ENCODE data around the gene SNN.

SNN gene

DNA sequence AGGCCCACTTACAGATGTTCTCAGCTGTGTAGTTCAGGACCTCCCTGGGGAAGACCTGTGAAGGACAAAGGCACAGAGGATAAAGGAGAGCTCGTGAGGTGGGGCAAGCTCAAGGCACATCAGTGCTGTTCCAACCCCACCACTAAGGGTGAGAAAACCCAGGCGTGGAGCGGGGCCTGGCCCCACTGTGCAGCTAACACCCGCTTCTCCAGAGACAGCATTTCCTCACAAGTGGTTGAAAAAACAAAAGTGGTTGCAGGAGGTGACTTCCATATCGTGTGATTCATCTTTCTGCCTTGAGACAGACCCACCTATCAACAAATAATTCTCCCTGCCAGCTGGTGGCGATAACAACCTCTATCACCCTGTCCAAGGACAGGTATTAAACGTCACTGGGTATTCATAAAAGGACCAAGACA lies 30.0 kb downstream of the SNN start:
- Histone ChIP-seq H3K4me3 (ENCODE audit: low read depth, low read length) (no peak overlapping the region), H3K79me2 (peaks cover 21% of the 10 kb centered on the region), H3K9me3 (ENCODE audit: control insufficient read depth, low read length) (no peaks in the 10 kb centered on the region), H3K4me1 (peaks cover 10% of the 10 kb centered on the region), H3K9ac (no peak overlapping the region), H3K4me2 (ENCODE audit: low read length) (peak overlapping the region; percentile 34), H3K36me3 (ENCODE audit: control insufficient read depth, insufficient read depth, low read length) (no peaks in the 10 kb centered on the region), H2AFZ (peak overlapping the region; percentile 52), H3K27ac (peak overlapping the region; percentile 39), H3K27me3 (ENCODE audit: control insufficient read depth, insufficient read depth, low read length) (no peaks in the 10 kb centered on the region)
- TF ChIP-seq, protein P1, sequence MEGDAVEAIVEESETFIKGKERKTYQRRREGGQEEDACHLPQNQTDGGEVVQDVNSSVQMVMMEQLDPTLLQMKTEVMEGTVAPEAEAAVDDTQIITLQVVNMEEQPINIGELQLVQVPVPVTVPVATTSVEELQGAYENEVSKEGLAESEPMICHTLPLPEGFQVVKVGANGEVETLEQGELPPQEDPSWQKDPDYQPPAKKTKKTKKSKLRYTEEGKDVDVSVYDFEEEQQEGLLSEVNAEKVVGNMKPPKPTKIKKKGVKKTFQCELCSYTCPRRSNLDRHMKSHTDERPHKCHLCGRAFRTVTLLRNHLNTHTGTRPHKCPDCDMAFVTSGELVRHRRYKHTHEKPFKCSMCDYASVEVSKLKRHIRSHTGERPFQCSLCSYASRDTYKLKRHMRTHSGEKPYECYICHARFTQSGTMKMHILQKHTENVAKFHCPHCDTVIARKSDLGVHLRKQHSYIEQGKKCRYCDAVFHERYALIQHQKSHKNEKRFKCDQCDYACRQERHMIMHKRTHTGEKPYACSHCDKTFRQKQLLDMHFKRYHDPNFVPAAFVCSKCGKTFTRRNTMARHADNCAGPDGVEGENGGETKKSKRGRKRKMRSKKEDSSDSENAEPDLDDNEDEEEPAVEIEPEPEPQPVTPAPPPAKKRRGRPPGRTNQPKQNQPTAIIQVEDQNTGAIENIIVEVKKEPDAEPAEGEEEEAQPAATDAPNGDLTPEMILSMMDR (IDR thresholded peaks at IDR 0.05): no peak

DNA sequence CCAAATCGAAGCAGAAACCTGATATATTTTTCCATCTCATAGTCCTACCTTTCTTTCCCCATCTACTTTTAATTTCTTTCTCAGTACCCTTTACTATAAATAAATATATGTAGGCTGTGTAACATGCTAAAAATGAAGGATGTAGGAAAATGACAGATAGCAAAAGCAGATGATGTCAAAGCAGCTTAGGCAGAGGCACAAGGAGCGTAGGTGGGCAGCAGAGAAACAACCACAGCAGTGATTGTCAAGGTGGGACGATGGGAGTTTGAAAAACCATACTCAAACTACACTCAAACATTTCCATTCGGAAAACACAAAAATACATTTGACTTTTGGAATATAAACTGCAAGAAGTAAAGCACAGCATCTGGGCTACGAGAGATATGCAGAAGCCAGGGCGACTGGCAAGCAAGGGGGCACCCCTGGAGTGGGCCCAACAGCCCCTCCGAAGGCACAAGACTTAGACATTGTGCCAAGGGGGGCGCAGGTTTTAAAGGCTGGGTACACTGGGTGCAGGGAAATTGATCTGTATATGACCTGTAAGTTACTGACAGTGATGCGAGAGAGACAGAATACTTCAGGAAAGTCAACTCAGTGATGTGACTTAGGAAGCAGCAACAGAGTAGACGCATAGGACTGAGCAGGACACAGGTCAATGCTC lies 31.1 kb downstream of the SNN start:
- Histone ChIP-seq H3K79me2 (peaks cover 21% of the 10 kb centered on the region), H2AFZ (no peak overlapping the region), H3K4me1 (peaks cover 10% of the 10 kb centered on the region), H3K9ac (no peak overlapping the region), H3K4me2 (ENCODE audit: low read length) (no peak overlapping the region), H3K36me3 (ENCODE audit: control insufficient read depth, insufficient read depth, low read length) (no peaks in the 10 kb centered on the region), H3K4me3 (ENCODE audit: low read depth, low read length) (no peak overlapping the region), H3K27me3 (ENCODE audit: control insufficient read depth, insufficient read depth, low read length) (no peaks in the 10 kb centered on the region), H3K27ac (no peak overlapping the region), H3K9me3 (ENCODE audit: control insufficient read depth, low read length) (no peaks in the 10 kb centered on the region)
- TF ChIP-seq, protein P1 (IDR thresholded peaks at IDR 0.05): no peak

DNA sequence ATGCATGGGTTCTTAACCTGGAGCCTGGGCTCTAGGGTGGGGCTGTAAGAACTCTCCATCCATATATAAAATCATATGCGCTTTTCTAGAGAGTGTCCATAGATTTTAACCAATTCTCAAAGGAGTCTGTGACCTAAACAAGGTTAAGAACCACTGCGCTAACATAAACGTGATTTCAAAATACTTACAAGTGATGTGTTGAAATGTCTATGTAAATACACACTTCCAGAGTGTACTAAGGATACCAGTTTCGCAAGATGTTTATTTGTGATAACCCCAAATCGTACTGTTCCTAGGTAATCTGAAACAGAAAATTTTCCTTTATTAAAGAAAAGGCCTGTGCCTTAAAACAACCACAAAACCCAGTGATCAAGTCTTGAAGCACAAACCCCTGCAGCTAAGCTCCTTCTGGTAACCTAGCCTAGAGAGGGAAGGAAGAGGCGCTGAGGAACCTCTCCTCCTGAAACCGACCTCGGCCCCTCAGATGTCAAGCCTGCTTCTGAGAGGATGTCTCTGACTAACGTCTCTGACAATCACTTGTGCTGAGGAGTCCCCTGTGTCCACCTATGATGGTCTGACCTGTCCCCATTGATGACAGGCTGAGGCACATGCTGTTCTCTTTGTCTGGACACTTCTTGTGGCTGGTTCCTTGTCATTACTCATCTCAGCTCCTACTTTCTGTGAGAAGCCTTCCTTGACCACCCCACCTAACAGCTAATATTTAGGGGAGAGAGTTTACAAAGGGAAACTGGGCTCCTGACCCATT lies 32.2 kb downstream of the SNN start:
- H3K9ac ChIP-seq: no peak overlapping the region
- no peak overlapping the region for H3K27ac ChIP-seq
- peaks cover 10% of the 10 kb centered on the region for H3K4me1 ChIP-seq
- no peak overlapping the region for H3K4me3 ChIP-seq (ENCODE audit: low read depth, low read length)
- H3K27me3 ChIP-seq (ENCODE audit: control insufficient read depth, insufficient read depth, low read length): no peaks in the 10 kb centered on the region
- H3K9me3 ChIP-seq (ENCODE audit: control insufficient read depth, low read length): no peaks in the 10 kb centered on the region
- H3K79me2 ChIP-seq: peaks cover 21% of the 10 kb centered on the region
- TF ChIP-seq, protein P1 (IDR thresholded peaks at IDR 0.05): no peak
- H3K36me3 ChIP-seq (ENCODE audit: control insufficient read depth, insufficient read depth, low read length): no peaks in the 10 kb centered on the region
- no peak overlapping the region for H3K4me2 ChIP-seq (ENCODE audit: low read length)
- no peak overlapping the region for H2AFZ ChIP-seq

DNA sequence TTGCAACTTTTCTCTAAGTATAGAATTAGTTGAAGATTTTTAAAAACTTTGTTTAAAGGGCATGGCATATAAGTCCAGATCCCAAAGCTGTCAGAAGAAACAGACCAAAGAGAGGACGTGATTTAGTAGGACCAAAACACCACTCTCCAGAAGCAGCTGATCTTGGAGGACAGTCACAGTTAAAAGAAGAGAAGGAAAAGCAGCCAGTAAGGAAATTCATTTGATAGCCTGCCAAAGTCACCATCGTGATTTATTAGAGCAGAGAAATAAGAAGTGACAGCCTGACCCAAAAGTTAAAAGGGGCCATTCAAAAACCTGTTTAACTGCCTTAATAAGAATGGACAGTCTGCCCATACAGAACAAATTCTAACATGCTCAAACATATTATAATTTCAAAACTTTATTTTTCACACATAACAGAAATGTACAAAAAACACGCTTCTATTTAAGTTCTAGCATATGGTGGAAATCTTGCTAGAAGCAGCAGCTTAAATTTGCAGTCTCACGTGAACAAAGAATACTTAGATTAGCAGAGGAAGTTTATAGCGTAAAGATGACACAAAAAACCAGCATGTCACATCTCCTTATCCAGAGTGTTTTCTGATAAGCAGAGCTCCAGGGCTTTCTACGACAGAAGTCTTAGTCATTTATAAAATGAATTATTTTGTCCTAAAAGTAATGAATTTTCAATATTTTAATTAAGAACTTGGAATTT lies 37.2 kb downstream of the SNN start:
- Histone ChIP-seq H3K9me3 (ENCODE audit: control insufficient read depth, low read length) (no peaks in the 10 kb centered on the region), H2AFZ (no peak overlapping the region), H3K27ac (no peak overlapping the region), H3K4me2 (ENCODE audit: low read length) (no peak overlapping the region), H3K79me2 (peaks cover 17% of the 10 kb centered on the region), H3K36me3 (ENCODE audit: control insufficient read depth, insufficient read depth, low read length) (no peaks in the 10 kb centered on the region), H3K27me3 (ENCODE audit: control insufficient read depth, insufficient read depth, low read length) (no peaks in the 10 kb centered on the region), H3K9ac (no peak overlapping the region), H3K4me1 (peaks cover 5% of the 10 kb centered on the region), H3K4me3 (ENCODE audit: low read depth, low read length) (no peak overlapping the region)
- TF ChIP-seq, protein P1 (IDR thresholded peaks at IDR 0.05): no peak
